Colonic mucosa (tissue), 4 donors: ENCODE measurements around the gene ZNF804A. TPM values are rescaled to one million over a fixed set of nuclear protein-coding genes. Genes with fewer than 3 reads are reported as not detected.
A peak's percentile ranks its signal among the peaks of the same experiment; 100 is the strongest.

Source experiments
- DNase-seq: peaks from one replicate; pipeline ENCODE4 v3.0.0-alpha.2; 2020
- H3K27ac ChIP-seq: fragments of 200-600 bp; one replicate; pipeline ENCODE4 v1.8.0; 2021
- H3K27me3 ChIP-seq: fragments of 200-600 bp; one replicate; pipeline ENCODE4 v1.8.0; 2021
- H3K36me3 ChIP-seq: fragments of 200-600 bp; one replicate; pipeline ENCODE4 v1.8.0; 2021
- H3K4me1 ChIP-seq: fragments of 200-600 bp; one replicate; pipeline ENCODE4 v1.8.0; 2021; ENCODE audit warnings: mild to moderate bottlenecking
- H3K4me3 ChIP-seq: fragments of 200-600 bp; one replicate; pipeline ENCODE4 v1.8.0; 2021
- H3K9ac ChIP-seq, 2 donors: one replicate each; pipeline ENCODE4 v1.7.0; 2013; ENCODE audit warnings: control low read depth in 2 of 2, low read depth in 2 of 2, low read length in 2 of 2
- H3K9me3 ChIP-seq: fragments of 200-600 bp; one replicate; pipeline ENCODE4 v1.8.0; 2021
- CTCF ChIP-seq: fragments of 200-600 bp; IDR thresholded peaks from one replicate; pipeline ENCODE4 v1.8.0; 2022; ENCODE audit warnings: antibody characterized with exemption, mild to moderate bottlenecking
- intact Hi-C: fragments of 100-400 bp; cut with DNase I; formaldehyde crosslinking; loops from one replicate; pipeline ENCODE4 v1.14.1; 2022
- total RNA-seq, 2 donors: library from RNA; stranded (reverse); fragmentation: NEBNext Ultra II Directional in 1 of 2; extraction: Animal tissue kit (Norgen Biotek cat#: 25700) in 1 of 2; gene quantifications; one replicate each; pipeline ENCODE4 v1.2.1, GENCODE V29; 2021
- donor health status: healthy.
- donor health status: DM: no; HTN: no; CAD: no.
- donor health status: DM: no; HTN: no; CAD: no.

Gene ZNF804A
- under 1 TPM in 1 of 2 donors, not detected in 1; 0.13 TPM for total RNA-seq

GRCh38 chr2:184598316-184599053, at the start of gene ZNF804A:
TSS of gene ZNF804A (plus strand) at chr2:184598529. CDS start at chr2:184598960, 431 bp downstream.
- Histone ChIP-seq H3K4me1 (no peaks in the 10 kb centered on the region), H3K27ac (peak within 1 kb of the TSS; percentile 49), H3K36me3 (no peaks in the 10 kb centered on the region), H3K9me3 (no peaks in the 10 kb centered on the region), H3K27me3 (peaks cover 4% of the 10 kb centered on the region), H3K9ac (no peak within 1 kb of the TSS), H3K4me3 (peak within 1 kb of the TSS; percentile 50)
- no peak for TF ChIP-seq CTCF
- DNase-seq = peak; percentile 27
- intact Hi-C loops = no loop called here

GRCh38 chr2:184549153-184549552, 49.2 kb upstream of the ZNF804A start:
- no peak for TF ChIP-seq CTCF
- Histone ChIP-seq H3K9ac (no peak overlapping the region), H3K27me3 (no peaks in the 10 kb centered on the region), H3K27ac (no peak overlapping the region), H3K36me3 (no peaks in the 10 kb centered on the region), H3K4me1 (no peaks in the 10 kb centered on the region), H3K4me3 (no peak overlapping the region), H3K9me3 (no peaks in the 10 kb centered on the region)
- intact Hi-C loops = no loop called here
- DNase-seq = no peak

- intact Hi-C loops = no loop called here
- H3K9ac ChIP-seq = no peak overlapping the region
- DNase-seq = no peak
- H3K4me1 ChIP-seq = no peaks in the 10 kb centered on the region
- no peak overlapping the region for H3K27ac ChIP-seq
- no peak overlapping the region for H3K4me3 ChIP-seq
- TF ChIP-seq CTCF = no peak
- H3K9me3 ChIP-seq = no peaks in the 10 kb centered on the region
- H3K36me3 ChIP-seq = no peaks in the 10 kb centered on the region
- H3K27me3 ChIP-seq = no peaks in the 10 kb centered on the region
These were observed 46.7 kb upstream of the ZNF804A start for GRCh38 chr2:184551626-184552025.

- no peaks in the 10 kb centered on the region for H3K4me1 ChIP-seq
- H3K36me3 ChIP-seq = no peaks in the 10 kb centered on the region
- no peak for TF ChIP-seq CTCF
- no peak overlapping the region for H3K9ac ChIP-seq
- H3K27me3 ChIP-seq = no peaks in the 10 kb centered on the region
- intact Hi-C loops = no loop called here
- H3K9me3 ChIP-seq = no peaks in the 10 kb centered on the region
- no peak for DNase-seq
- no peak overlapping the region for H3K27ac ChIP-seq
- no peak overlapping the region for H3K4me3 ChIP-seq
These were observed 43.6 kb upstream of the ZNF804A start for GRCh38 chr2:184554736-184555135.

- Histone ChIP-seq H3K36me3 (no peaks in the 10 kb centered on the region), H3K9me3 (no peaks in the 10 kb centered on the region), H3K4me1 (no peaks in the 10 kb centered on the region), H3K27me3 (no peaks in the 10 kb centered on the region), H3K4me3 (no peak overlapping the region), H3K27ac (no peak overlapping the region), H3K9ac (no peak overlapping the region)
- no peak for DNase-seq
- TF ChIP-seq CTCF = no peak
- intact Hi-C loops = no loop called here
These were observed 43.0 kb upstream of the ZNF804A start for GRCh38 chr2:184555352-184555751.
